ENCODE measurements around the gene KYAT1.
"Not testable (repeated sequence)": the region's sequence is repeated elsewhere in the genome, so short reads cannot be mapped to it uniquely, and the experiment has no call there.

DNA sequence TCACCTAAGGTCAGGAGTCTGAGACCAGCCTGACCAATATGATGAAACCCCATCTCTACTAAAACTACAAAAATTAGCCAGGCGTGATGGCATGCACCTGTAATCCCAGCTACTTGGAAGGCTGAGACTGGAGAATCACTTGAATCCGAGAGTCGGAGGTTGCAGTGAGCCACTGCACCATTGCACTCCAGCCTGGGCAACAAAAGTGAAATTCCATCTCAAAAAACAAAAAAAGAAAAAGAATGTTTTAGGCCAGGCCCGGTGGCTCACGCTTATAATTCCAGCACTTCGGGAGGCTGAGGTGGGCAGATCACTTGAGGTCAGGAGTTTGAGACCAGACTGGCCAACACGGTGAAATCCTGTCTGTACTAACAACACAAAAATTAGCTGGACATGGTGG is 23.3 kb downstream of the KYAT1 start:
- not testable (repeated sequence) for TF ChIP-seq CTCF (IDR thresholded peaks at IDR 0.05; ENCODE audit: borderline replicate concordance, extremely low read depth, low read length, poor library complexity, severe bottlenecking); EZH2 (IDR thresholded peaks at IDR 0.05; ENCODE audit: borderline replicate concordance, low read depth, low read length, severe bottlenecking)

Measured in DND-41 (cell line).